Endothelial cell of umbilical vein (primary cell): Measurements from ENCODE around the gene SORL1. TPM values are rescaled to one million over a fixed set of nuclear protein-coding genes. Genes with fewer than 3 reads are reported as not detected.

Experiments
- BruUV-seq: library from RNA; stranded (reverse); fragments of 400-500 nt; replicated peaks from 2 replicates; lab custom pipeline; 2021; lab: Mats Ljungman, UMichigan
- CTCF ChIA-PET: fragments of 300-600, 350-600 bp; sonication (Branson Sonifier 250); formaldehyde crosslinking; loops from one replicate; lab custom pipeline; 2021; ENCODE audit warnings: antibody characterized with exemption, inconsistent platforms; lab: Charles Lee
- POLR2A ChIA-PET: fragments of 300-600, 350-600 bp; sonication (Branson Sonifier 250); formaldehyde crosslinking; loops from one replicate; lab custom pipeline; 2021; ENCODE audit warnings: antibody characterized with exemption, inconsistent platforms; lab: Charles Lee
- DNase-seq: peaks from one replicate; pipeline ENCODE4 v3.0.0-alpha.2; 2011; ENCODE audit warnings: low read depth, low spot score
- FAIRE-seq: peaks from 2 replicates; lab custom pipeline; 2011; peaks lifted over from hg19 to GRCh38; lab: Jason Lieb, UNC
- H2AFZ ChIP-seq: 2 replicates; pipeline ENCODE4 v1.6.0; 2012; ENCODE audit warnings: low read depth, low read length, control low read depth, inconsistent platforms
- H3K27ac ChIP-seq: 2 replicates; pipeline ENCODE4 v1.5.1; 2011; ENCODE audit warnings: low read depth, mild to moderate bottlenecking, control low read depth, low read length, moderate library complexity; ENCODE audit not compliant: insufficient read depth
- H3K27me3 ChIP-seq, 2 experiments: 2 replicates each; pipeline versions ENCODE4 v1.6.0 to v1.6.1; 2011; ENCODE audit warnings: low read length in 2 of 2, mixed read lengths in 1 of 2; ENCODE audit not compliant: control insufficient read depth in 2 of 2, insufficient read depth in 2 of 2
- H3K36me3 ChIP-seq, 2 experiments: 2 replicates in 1 of 2; 3 replicates in 1 of 2; pipeline ENCODE4 v1.5.1; 2011; ENCODE audit warnings: low read length in 2 of 2, mild to moderate bottlenecking in 1 of 2, moderate library complexity in 1 of 2; ENCODE audit not compliant: control insufficient read depth in 2 of 2, insufficient read depth in 2 of 2; ENCODE audit errors: extremely low read depth in 1 of 2
- H3K4me1 ChIP-seq: 3 replicates; pipeline ENCODE4 v1.5.1; 2011; ENCODE audit warnings: mild to moderate bottlenecking, low read length; ENCODE audit not compliant: control insufficient read depth, insufficient read depth; ENCODE audit errors: extremely low read depth
- H3K4me2 ChIP-seq: 2 replicates; pipeline ENCODE4 v1.6.1; 2011; ENCODE audit warnings: low read length, control low read depth, mixed read lengths; ENCODE audit not compliant: insufficient read depth
- H3K4me3 ChIP-seq, 3 experiments: fragments of 200-600 bp in 1 of 3; sonication (generic), shearing (Covaris generic) in 1 of 3; replicated peaks in 1 of 3; 2 replicates each; pipeline ENCODE4 v1.5.1; 2011 to 2016; ENCODE audit warnings: control low read depth in 3 of 3, low read length in 3 of 3, mild to moderate bottlenecking in 2 of 3, inconsistent platforms in 1 of 3, low read depth in 1 of 3, moderate library complexity in 1 of 3; ENCODE audit not compliant: insufficient read depth in 1 of 3
- H3K79me2 ChIP-seq: 2 replicates; pipeline ENCODE4 v1.6.0; 2012; ENCODE audit warnings: low read length, inconsistent platforms; ENCODE audit not compliant: control insufficient read depth, insufficient read depth
- H3K9ac ChIP-seq: replicated peaks from 2 replicates; pipeline ENCODE3; 2011; ENCODE audit warnings: low read length, control low read depth; ENCODE audit not compliant: insufficient read depth; ENCODE audit errors: extremely low read depth
- H3K9me1 ChIP-seq: replicated peaks from 3 replicates; pipeline ENCODE4 v1.6.0; 2011; ENCODE audit warnings: mild to moderate bottlenecking, low read length; ENCODE audit not compliant: control insufficient read depth, insufficient read depth; ENCODE audit errors: extremely low read depth
- H3K9me3 ChIP-seq: replicated peaks from 2 replicates; pipeline ENCODE4 v1.5.1; 2012; ENCODE audit warnings: low read length, inconsistent platforms; ENCODE audit not compliant: control insufficient read depth, insufficient read depth
- H4K20me1 ChIP-seq: replicated peaks from 2 replicates; pipeline ENCODE3; 2011; ENCODE audit warnings: mild to moderate bottlenecking, low read length; ENCODE audit not compliant: control insufficient read depth, insufficient read depth; ENCODE audit errors: extremely low read depth
- EZH2 ChIP-seq: IDR thresholded peaks from 2 replicates; pipeline ENCODE4 v1.6.1; 2012; ENCODE audit warnings: borderline replicate concordance, low read depth, mild to moderate bottlenecking, moderate library complexity, low read length, inconsistent platforms; ENCODE audit not compliant: severe bottlenecking
- FOS ChIP-seq: IDR thresholded peaks from 2 replicates; pipeline ENCODE4 v1.6.1; 2011; ENCODE audit warnings: mild to moderate bottlenecking, low read length, moderate library complexity, borderline replicate concordance; ENCODE audit not compliant: insufficient read depth
- GATA2 ChIP-seq: IDR thresholded peaks from 2 replicates; pipeline ENCODE4 v1.7.0; 2011; ENCODE audit warnings: low read depth, mild to moderate bottlenecking, moderate library complexity, mixed read lengths, low read length; ENCODE audit not compliant: insufficient read length, insufficient read depth
- JUN ChIP-seq: IDR thresholded peaks from 2 replicates; pipeline ENCODE4 v1.6.1; 2011; ENCODE audit warnings: borderline replicate concordance, low read depth; ENCODE audit not compliant: insufficient read length, insufficient read depth
- MYC ChIP-seq: IDR thresholded peaks from one replicate; pipeline ENCODE4 v1.6.1; 2011; ENCODE audit warnings: mild to moderate bottlenecking, low read depth, low read length
- POLR2A ChIP-seq: IDR thresholded peaks from 2 replicates; pipeline ENCODE4 v1.6.1; 2012; ENCODE audit warnings: low read depth, mild to moderate bottlenecking, control low read depth, low read length
- POLR2AphosphoS5 ChIP-seq: IDR thresholded peaks from 2 replicates; pipeline ENCODE4 v1.6.1; 2012; ENCODE audit warnings: low read depth, mild to moderate bottlenecking, control low read depth, low read length, moderate library complexity; ENCODE audit not compliant: insufficient read depth
- dilution Hi-C: fragments of 300-500 bp; cut with MboI; formaldehyde crosslinking; loops from one replicate; pipeline ENCODE4 v1.15.0; 2019; ENCODE audit warnings: low sequenced_read_pairs; ENCODE audit not compliant: extremely low pct_ligation_motif_present
- intact Hi-C: fragments of 100-400 bp; cut with micrococcal nuclease; formaldehyde crosslinking; loops from one replicate; pipeline ENCODE4 v1.10.0; 2022
- polyA plus RNA-seq, 4 experiments: library from polyadenylated mRNA; depleted of rRNA in 3 of 4; stranded (reverse) in 3 of 4; unstranded in 1 of 4; fragments of >200 nt; gene quantifications; 2 replicates each; pipeline versions ENCODE4 v1.2.1 to v1.2.3, GENCODE V29; 2011 to 2012; ENCODE audit warnings: missing spikeins in 1 of 4
- total RNA-seq: library from RNA; stranded (reverse); gene quantifications from 2 replicates; pipeline ENCODE4 v1.2.3, GENCODE V29; 2021
- TF ChIP-seq, protein P1 (sequence below), 2 donors: IDR thresholded peaks; 1 replicate in 1 of 2; 2 replicates in 1 of 2; pipeline ENCODE4 v1.5.1; 2011; ENCODE audit warnings: low read length in 2 of 2, mild to moderate bottlenecking in 2 of 2, moderate library complexity in 2 of 2, control low read depth in 1 of 2, inconsistent platforms in 1 of 2, low read depth in 1 of 2; ENCODE audit not compliant: insufficient read depth in 1 of 2; ENCODE audit errors: extremely low read depth in 1 of 2
- TF ChIP-seq, protein P2 (sequence below): IDR thresholded peaks from 2 replicates; pipeline ENCODE4 v1.6.1; 2011; ENCODE audit not compliant: insufficient read depth, insufficient read length

The SORL1 gene
- total and polyA plus RNA-seq, 2 donors (not counting 3 experiments of a cell fraction or from before 2014, with no cell fraction given), result 0.17 to 0.31 TPM

DNA sequence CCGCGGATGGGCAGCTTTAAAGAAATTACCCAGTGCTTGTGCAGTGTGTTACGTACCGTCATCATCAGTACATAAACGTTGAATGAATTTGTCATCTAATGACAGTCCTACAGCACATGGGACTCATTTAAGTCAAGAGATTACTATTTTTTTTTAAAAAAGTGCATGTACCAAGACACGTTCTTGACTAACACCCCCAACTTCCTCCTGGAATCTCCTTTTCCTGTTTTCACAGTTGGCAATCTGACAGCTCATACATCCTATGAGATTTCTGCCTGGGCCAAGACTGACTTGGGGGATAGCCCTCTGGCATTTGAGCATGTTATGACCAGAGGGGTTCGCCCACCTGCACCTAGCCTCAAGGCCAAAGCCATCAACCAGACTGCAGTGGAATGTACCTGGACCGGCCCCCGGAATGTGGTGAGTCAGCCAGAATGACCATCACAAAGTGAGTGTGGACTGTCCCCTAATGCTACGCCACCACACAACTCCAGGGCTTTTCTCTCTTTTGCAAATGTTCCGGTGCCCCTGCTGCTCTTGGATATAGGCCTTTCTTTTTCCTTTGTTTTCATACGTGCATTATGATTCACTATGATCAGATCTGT lies 162.6 kb downstream of the SORL1 start:
- H3K9ac ChIP-seq, result no peak overlapping the region
- BruUV-seq, result no TSS peak
- H3K4me2 ChIP-seq, result no peak overlapping the region
- dilution Hi-C loops (no loop called here), intact Hi-C loops (no loop called here)
- CTCF ChIA-PET, result no interaction called here
- H3K27ac ChIP-seq, result no peak overlapping the region
- no peaks in the 10 kb centered on the region for H4K20me1 ChIP-seq
- H3K36me3 ChIP-seq, result no peaks in the 10 kb centered on the region
- H3K79me2 ChIP-seq, result no peaks in the 10 kb centered on the region
- POLR2A ChIA-PET, result no interaction called here
- H3K4me3 ChIP-seq, result no peak overlapping the region
- no peaks in the 10 kb centered on the region for H3K27me3 ChIP-seq
- TF ChIP-seq, protein P1, sequence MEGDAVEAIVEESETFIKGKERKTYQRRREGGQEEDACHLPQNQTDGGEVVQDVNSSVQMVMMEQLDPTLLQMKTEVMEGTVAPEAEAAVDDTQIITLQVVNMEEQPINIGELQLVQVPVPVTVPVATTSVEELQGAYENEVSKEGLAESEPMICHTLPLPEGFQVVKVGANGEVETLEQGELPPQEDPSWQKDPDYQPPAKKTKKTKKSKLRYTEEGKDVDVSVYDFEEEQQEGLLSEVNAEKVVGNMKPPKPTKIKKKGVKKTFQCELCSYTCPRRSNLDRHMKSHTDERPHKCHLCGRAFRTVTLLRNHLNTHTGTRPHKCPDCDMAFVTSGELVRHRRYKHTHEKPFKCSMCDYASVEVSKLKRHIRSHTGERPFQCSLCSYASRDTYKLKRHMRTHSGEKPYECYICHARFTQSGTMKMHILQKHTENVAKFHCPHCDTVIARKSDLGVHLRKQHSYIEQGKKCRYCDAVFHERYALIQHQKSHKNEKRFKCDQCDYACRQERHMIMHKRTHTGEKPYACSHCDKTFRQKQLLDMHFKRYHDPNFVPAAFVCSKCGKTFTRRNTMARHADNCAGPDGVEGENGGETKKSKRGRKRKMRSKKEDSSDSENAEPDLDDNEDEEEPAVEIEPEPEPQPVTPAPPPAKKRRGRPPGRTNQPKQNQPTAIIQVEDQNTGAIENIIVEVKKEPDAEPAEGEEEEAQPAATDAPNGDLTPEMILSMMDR (IDR thresholded peaks at IDR 0.05; ENCODE audit: extremely low read depth in 1 of 2, insufficient read depth in 1 of 2, low read depth in 1 of 2, low read length in 2 of 2), result no peak
- TF ChIP-seq FOS, result no peak
- no peak for TF ChIP-seq POLR2AphosphoS5
- TF ChIP-seq, protein P2, sequence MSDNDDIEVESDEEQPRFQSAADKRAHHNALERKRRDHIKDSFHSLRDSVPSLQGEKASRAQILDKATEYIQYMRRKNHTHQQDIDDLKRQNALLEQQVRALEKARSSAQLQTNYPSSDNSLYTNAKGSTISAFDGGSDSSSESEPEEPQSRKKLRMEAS, result no peak
- no peak for TF ChIP-seq GATA2
- TF ChIP-seq POLR2A, result no peak
- TF ChIP-seq MYC, result no peak
- no peak for TF ChIP-seq JUN
- no peak for TF ChIP-seq EZH2
- DNase-seq (peak; percentile 66), FAIRE-seq (peak; percentile 50)
- H3K9me3 ChIP-seq, result no peaks in the 10 kb centered on the region
- no peak overlapping the region for H2AFZ ChIP-seq
- peaks cover 13% of the 10 kb centered on the region for H3K4me1 ChIP-seq
- H3K9me1 ChIP-seq, result no peaks in the 10 kb centered on the region
